Neuronal stem cell (in vitro differentiated cells): ENCODE measurements around the gene PPP5C.
A peak's percentile ranks its signal among the peaks of the same experiment; 100 is the strongest.

Experiments
- DNase-seq: peaks from one replicate; pipeline ENCODE4 v3.0.0-alpha.2; 2013; ENCODE audit warnings: low spot score
- H2AFZ ChIP-seq: one replicate; pipeline ENCODE4 v1.6.1; 2013; ENCODE audit warnings: mild to moderate bottlenecking, low read length, inconsistent platforms
- H2AK5ac ChIP-seq: 2 replicates; pipeline ENCODE4 v1.6.1; 2013; ENCODE audit warnings: low read depth, mild to moderate bottlenecking, inconsistent platforms, low read length, moderate library complexity, mixed read lengths
- H2BK120ac ChIP-seq: 2 replicates; pipeline ENCODE4 v1.6.1; 2013; ENCODE audit warnings: low read depth, mild to moderate bottlenecking, inconsistent platforms, low read length, moderate library complexity, mixed read lengths
- H2BK12ac ChIP-seq: one replicate; pipeline ENCODE4 v1.6.1; 2013; ENCODE audit warnings: low read length, inconsistent platforms
- H2BK15ac ChIP-seq: 2 replicates; pipeline ENCODE4 v1.6.1; 2013; ENCODE audit warnings: mild to moderate bottlenecking, low read length, inconsistent platforms, mixed read lengths
- H2BK5ac ChIP-seq: one replicate; pipeline ENCODE4 v1.6.1; 2013; ENCODE audit warnings: inconsistent platforms, mild to moderate bottlenecking, low read length, moderate library complexity
- H3K14ac ChIP-seq: one replicate; pipeline ENCODE4 v1.6.1; 2013; ENCODE audit warnings: low read length, inconsistent platforms
- H3K18ac ChIP-seq: 2 replicates; pipeline ENCODE4 v1.6.1; 2013; ENCODE audit warnings: low read length, inconsistent platforms
- H3K23ac ChIP-seq: 2 replicates; pipeline ENCODE4 v1.6.1; 2013; ENCODE audit warnings: low read depth, mild to moderate bottlenecking, mixed read lengths, low read length, inconsistent platforms; ENCODE audit not compliant: poor library complexity
- H3K27ac ChIP-seq: replicated peaks from 3 replicates; pipeline ENCODE4 v1.5.1; 2013; ENCODE audit warnings: low read length, inconsistent platforms
- H3K27me3 ChIP-seq, 3 experiments: 2 replicates each; pipeline ENCODE4 v1.6.1; 2013; ENCODE audit warnings: low read length in 3 of 3, mild to moderate bottlenecking in 2 of 3, inconsistent platforms in 1 of 3, low read depth in 1 of 3, mixed read lengths in 1 of 3, moderate library complexity in 1 of 3; ENCODE audit not compliant: control insufficient read depth in 3 of 3, insufficient read depth in 3 of 3
- H3K36me3 ChIP-seq, 2 donors: replicated peaks in 1 of 2; 2 replicates each; pipeline ENCODE4 v1.6.1; 2013; ENCODE audit warnings: low read length in 2 of 2; ENCODE audit not compliant: control insufficient read depth in 2 of 2, insufficient read depth in 2 of 2
- H3K4ac ChIP-seq: 2 replicates; pipeline ENCODE4 v1.6.1; 2013; ENCODE audit warnings: inconsistent platforms, mild to moderate bottlenecking, low read length, moderate library complexity
- H3K4me1 ChIP-seq, 2 donors: 1 replicate in 1 of 2; 2 replicates in 1 of 2; pipeline ENCODE4 v1.6.1; 2013; ENCODE audit warnings: low read length in 2 of 2, low read depth in 1 of 2; ENCODE audit not compliant: control insufficient read depth in 2 of 2, insufficient read depth in 1 of 2
- H3K4me2 ChIP-seq: one replicate; pipeline ENCODE4 v1.6.1; 2013; ENCODE audit warnings: mild to moderate bottlenecking, low read length, inconsistent platforms; ENCODE audit not compliant: insufficient read depth, poor library complexity, severe bottlenecking
- H3K4me3 ChIP-seq, 2 donors: 2 replicates each; pipeline ENCODE4 v1.5.1; 2013; ENCODE audit warnings: low read length in 2 of 2, mild to moderate bottlenecking in 2 of 2, inconsistent platforms in 1 of 2, moderate library complexity in 1 of 2
- H3K79me1 ChIP-seq: one replicate; pipeline ENCODE4 v1.6.1; 2013; ENCODE audit warnings: low read depth, mild to moderate bottlenecking, inconsistent platforms, low read length, moderate library complexity
- H3K9ac ChIP-seq: one replicate; pipeline ENCODE4 v1.6.1; 2013; ENCODE audit warnings: mild to moderate bottlenecking, low read depth, low read length, inconsistent platforms; ENCODE audit not compliant: poor library complexity
- H3K9me3 ChIP-seq, 2 donors: replicated peaks in 1 of 2; 2 replicates each; pipeline versions ENCODE3 to v1.6.1; 2013; ENCODE audit warnings: low read length in 2 of 2, mild to moderate bottlenecking in 2 of 2, inconsistent platforms in 1 of 2, low read depth in 1 of 2, mixed read lengths in 1 of 2, moderate library complexity in 1 of 2; ENCODE audit not compliant: control insufficient read depth in 2 of 2, insufficient read depth in 1 of 2
- H4K8ac ChIP-seq: one replicate; pipeline ENCODE4 v1.6.1; 2013; ENCODE audit warnings: low read depth, mild to moderate bottlenecking, inconsistent platforms, low read length, moderate library complexity
- H4K91ac ChIP-seq: one replicate; pipeline ENCODE4 v1.6.1; 2013; ENCODE audit warnings: low read length, low read depth, mild to moderate bottlenecking, inconsistent platforms; ENCODE audit not compliant: poor library complexity
- WGBS, 2 donors: extraction: QIAGEN DNeasy Blood & Tissue Kit; methylation state at CpG; one replicate each; pipeline ENCODE4 v1.1.7; 2013; ENCODE audit warnings: missing lambda C conversion rate in 2 of 2, mixed read lengths in 1 of 2; ENCODE audit not compliant: insufficient read length in 2 of 2, insufficient replicate concordance in 1 of 2; ENCODE audit errors: extremely low coverage in 2 of 2; 5-methylcytosine and 5-hydroxymethylcytosine counted together

PPP5C gene

DNA sequence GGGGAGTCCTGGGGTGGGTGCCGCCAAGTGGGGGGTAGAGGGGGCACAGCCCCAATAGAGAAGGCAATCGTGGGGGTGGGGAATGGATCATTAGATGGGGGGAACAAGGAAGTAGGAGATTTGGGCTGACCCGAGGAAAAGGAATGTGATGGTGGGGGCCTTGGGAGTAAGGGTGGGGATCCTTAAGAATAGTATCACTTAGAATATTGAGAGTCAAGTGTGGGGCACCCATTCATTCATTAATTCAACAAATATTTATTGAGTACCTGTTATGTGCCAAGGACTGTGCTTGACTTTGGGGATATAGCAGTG, 641 bp downstream of the PPP5C start:
- Histone ChIP-seq H2AFZ (peak overlapping the region; percentile 99), H3K9me3 (no peaks in the 10 kb centered on the region), H2BK12ac (no peak overlapping the region), H3K14ac (no peak overlapping the region), H3K36me3 (peaks cover 10 to 37% of the 10 kb centered on the region in 2 donors), H3K79me1 (peaks cover 20% of the 10 kb centered on the region), H3K23ac (peak overlapping the region; percentile 86), H2BK120ac (no peak overlapping the region), H2BK15ac (no peak overlapping the region), H3K18ac (no peak overlapping the region), H3K4me3 (peak overlapping the region; percentile 96 to 97), H3K9ac (no peak overlapping the region), H4K8ac (no peak overlapping the region), H2AK5ac (no peak overlapping the region), H2BK5ac (no peak overlapping the region), H4K91ac (no peak overlapping the region), H3K4me1 (peaks cover 0 to 12% of the 10 kb centered on the region in 2 donors), H3K27me3 (no peaks in the 10 kb centered on the region), H3K4ac (no peak overlapping the region), H3K4me2 (peak overlapping the region; percentile 50), H3K27ac (no peak overlapping the region)
- no CpG with 5 or more reads among the region's 3 CpGs for WGBS, 2 donors
- DNase-seq = no peak

DNA sequence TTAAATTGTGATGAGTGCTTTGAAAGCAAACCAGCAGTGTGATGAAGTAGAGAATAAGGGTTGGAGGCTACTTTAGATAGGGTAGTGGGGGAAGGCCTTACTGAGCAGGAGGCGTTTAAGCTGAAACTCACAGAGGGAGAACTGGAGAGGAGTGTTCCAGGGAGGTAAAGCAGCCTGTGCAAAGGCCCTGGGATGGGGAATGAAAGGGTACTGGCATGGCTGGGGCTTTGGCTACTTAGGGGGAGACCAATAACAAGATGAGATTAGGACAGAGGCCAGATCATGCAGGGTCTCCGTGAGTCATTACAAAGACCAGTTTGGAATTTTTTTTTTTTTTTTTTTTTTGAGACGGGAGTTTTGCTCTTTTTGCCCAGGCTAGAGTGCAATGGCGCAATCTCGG, 1.1 kb downstream of the PPP5C start:
- Histone ChIP-seq H3K4me3 (peak overlapping the region in 1 of 2 donors; percentile 96), H3K9me3 (no peaks in the 10 kb centered on the region), H3K4ac (no peak overlapping the region), H4K8ac (no peak overlapping the region), H2AK5ac (no peak overlapping the region), H2BK15ac (no peak overlapping the region), H3K79me1 (peaks cover 20% of the 10 kb centered on the region), H2AFZ (no peak overlapping the region), H3K4me1 (peaks cover 0 to 12% of the 10 kb centered on the region in 2 donors), H3K27me3 (no peaks in the 10 kb centered on the region), H3K9ac (no peak overlapping the region), H2BK12ac (no peak overlapping the region), H2BK5ac (no peak overlapping the region), H4K91ac (no peak overlapping the region), H2BK120ac (no peak overlapping the region), H3K27ac (no peak overlapping the region), H3K4me2 (no peak overlapping the region), H3K18ac (no peak overlapping the region), H3K36me3 (peaks cover 11 to 41% of the 10 kb centered on the region in 2 donors), H3K14ac (no peak overlapping the region), H3K23ac (no peak overlapping the region)
- no CpG with 5 or more reads among the region's 5 CpGs for whole genome bisulfite sequencing, 2 donors
- no peak for DNase-seq

DNA sequence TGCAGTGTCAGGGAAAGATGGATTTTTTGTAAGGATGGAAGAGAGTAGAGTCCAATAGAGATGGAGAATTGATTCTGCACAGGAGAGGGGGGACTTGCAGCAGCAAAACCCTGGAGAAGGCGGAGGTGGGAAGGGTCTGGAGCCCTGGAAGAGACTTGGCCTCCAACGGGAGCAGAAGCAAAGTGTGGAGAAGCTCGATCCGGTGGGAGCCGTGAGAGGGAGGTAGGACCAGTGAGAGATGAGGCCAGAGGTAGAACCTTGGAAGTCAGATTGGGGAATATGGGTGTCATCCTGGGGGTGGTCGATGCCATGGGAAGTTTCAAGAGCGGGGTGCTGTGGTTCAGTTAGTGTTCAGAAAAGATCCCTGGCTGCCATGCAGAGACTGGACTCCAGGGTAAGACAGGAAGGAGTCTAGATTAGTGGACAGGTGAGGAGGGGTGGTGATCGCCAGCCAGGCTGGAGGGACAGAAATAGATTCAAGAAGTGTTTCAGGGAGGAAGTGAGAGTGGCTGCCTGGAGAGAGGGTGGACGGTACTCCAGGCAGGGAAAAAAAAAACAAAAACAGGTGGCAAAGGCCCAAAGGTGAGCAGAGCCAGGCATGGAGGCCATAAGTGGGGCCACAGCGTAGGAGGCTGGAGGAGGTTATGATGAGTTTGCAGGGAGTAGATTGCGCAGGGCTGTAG, 2.6 kb downstream of the PPP5C start:
- no peak overlapping the region for H4K91ac ChIP-seq
- H3K36me3 ChIP-seq = peaks cover 21 to 55% of the 10 kb centered on the region in 2 donors
- DNase-seq = no peak
- H2AFZ ChIP-seq = no peak overlapping the region
- no peaks in the 10 kb centered on the region for H3K27me3 ChIP-seq
- WGBS, 2 donors = no CpG with 5 or more reads among the region's 11 CpGs
- no peak overlapping the region for H3K27ac ChIP-seq
- no peaks in the 10 kb centered on the region for H3K9me3 ChIP-seq
- no peak overlapping the region for H3K18ac ChIP-seq
- no peak overlapping the region for H3K23ac ChIP-seq
- H3K14ac ChIP-seq = no peak overlapping the region
- H3K4me3 ChIP-seq = no peak overlapping the region
- no peak overlapping the region for H2AK5ac ChIP-seq
- H2BK5ac ChIP-seq = no peak overlapping the region
- peaks cover 0 to 12% of the 10 kb centered on the region in 2 donors for H3K4me1 ChIP-seq
- H4K8ac ChIP-seq = peak overlapping the region; percentile 48
- peaks cover 23% of the 10 kb centered on the region for H3K79me1 ChIP-seq
- H3K4me2 ChIP-seq = no peak overlapping the region
- H2BK15ac ChIP-seq = no peak overlapping the region
- H2BK120ac ChIP-seq = no peak overlapping the region
- H3K9ac ChIP-seq = no peak overlapping the region
- H3K4ac ChIP-seq = no peak overlapping the region
- no peak overlapping the region for H2BK12ac ChIP-seq

DNA sequence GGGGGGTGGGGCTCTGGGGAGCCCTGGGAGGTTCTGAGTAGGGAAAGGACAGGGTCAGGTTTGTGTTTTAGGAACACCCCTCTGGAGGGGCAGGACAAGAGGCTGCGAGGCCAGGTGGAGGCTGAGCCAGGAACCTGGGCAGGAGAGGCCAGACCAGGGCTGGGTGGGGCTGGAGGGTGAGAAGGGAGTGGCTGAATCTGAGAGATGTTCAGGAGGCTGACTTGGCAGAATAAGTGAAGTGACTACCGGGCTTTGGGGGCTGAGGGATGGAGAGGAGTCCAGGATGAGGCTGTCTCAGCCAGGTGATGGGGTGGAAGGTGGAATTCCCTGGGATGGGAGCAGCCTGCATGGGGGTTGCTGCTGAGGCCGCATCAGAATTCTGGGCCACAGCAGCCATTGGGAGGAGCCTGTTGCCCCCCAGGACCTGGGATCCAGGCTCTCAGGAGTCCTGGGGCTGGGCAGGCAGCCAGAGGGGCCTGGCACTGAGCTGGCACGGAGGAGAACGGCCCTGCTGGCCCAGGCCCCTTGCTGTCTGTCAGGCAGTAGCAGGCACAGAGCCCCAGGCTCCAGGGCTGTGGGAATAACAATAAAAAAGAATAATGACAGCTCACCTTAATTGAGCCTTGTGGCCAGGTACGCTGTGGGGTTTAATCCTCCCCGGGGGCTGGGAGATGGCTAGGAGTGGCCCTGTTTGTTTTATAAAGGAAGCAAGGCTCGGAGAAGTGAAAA, 3.3 kb downstream of the PPP5C start:
- H3K4me1 ChIP-seq = peaks cover 0 to 12% of the 10 kb centered on the region in 2 donors

More for the DNA sequence above, 3.3 kb downstream of the PPP5C start:
- WGBS, 2 donors = no CpG with 5 or more reads among the region's 8 CpGs
- Histone ChIP-seq H2BK120ac (no peak overlapping the region), H2BK5ac (no peak overlapping the region), H3K79me1 (peaks cover 23% of the 10 kb centered on the region), H2BK12ac (no peak overlapping the region), H3K18ac (no peak overlapping the region), H3K36me3 (peaks cover 28 to 62% of the 10 kb centered on the region in 2 donors), H4K91ac (no peak overlapping the region), H3K4me2 (no peak overlapping the region), H3K27ac (no peak overlapping the region), H3K4ac (no peak overlapping the region), H3K14ac (no peak overlapping the region), H3K9me3 (no peaks in the 10 kb centered on the region), H2BK15ac (no peak overlapping the region), H2AFZ (no peak overlapping the region), H2AK5ac (no peak overlapping the region), H4K8ac (no peak overlapping the region), H3K9ac (no peak overlapping the region), H3K4me3 (no peak overlapping the region), H3K27me3 (no peaks in the 10 kb centered on the region), H3K23ac (no peak overlapping the region)
- DNase-seq = no peak
